ENCODE data around the gene RAB6B.
"Not testable (repeated sequence)": the region's sequence is repeated elsewhere in the genome, so short reads cannot be mapped to it uniquely, and the experiment has no call there.

DNA sequence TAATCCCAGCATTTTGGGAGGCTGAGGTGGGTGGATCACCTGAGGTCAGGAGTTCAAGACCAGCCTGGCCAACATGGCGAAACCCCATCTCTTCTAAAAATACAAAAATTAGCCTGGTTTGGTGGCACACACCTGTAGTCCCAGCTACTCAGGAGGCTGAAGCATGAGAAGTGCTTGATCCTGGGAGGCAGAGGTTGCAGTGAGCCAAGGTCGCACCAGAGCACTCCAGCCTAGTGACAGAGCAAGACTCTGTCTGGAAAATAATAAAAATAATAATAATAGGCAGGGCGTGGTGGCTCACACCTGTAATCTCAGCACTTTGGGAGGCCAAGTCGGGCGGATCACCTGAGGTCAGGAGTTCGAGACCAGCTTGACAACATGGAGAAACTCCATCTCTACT lies 114.9 kb downstream of the RAB6B start:
- not testable (repeated sequence) for TF ChIP-seq CTCF, POLR2A (IDR thresholded peaks at IDR 0.05)

All from breast epithelium (tissue), 3 donors.